Thoracic aorta (tissue), 2 donors: ENCODE results near the gene AMFR. TPM values are rescaled to one million over a fixed set of nuclear protein-coding genes. Genes with fewer than 3 reads are reported as not detected.

Experiments used
- ATAC-seq: fragments of 150-250 bp; one replicate; pipeline ENCODE4 v1.8.0; 2017; ENCODE audit warnings: low read depth; ENCODE audit not compliant: insufficient number of reproducible peaks, low FRiP score
- DNase-seq: peaks from one replicate; pipeline ENCODE4 v3.0.0-alpha.2; 2020; ENCODE audit warnings: low spot score
- H3K27ac ChIP-seq, 2 donors: fragments of 200-600 bp; sonication (generic); 1 replicate in 1 of 2; 2 replicates in 1 of 2; pipeline ENCODE4 v1.5.1; 2016; ENCODE audit warnings: mild to moderate bottlenecking in 2 of 2, moderate library complexity in 2 of 2
- H3K27me3 ChIP-seq: fragments of 200-600 bp; sonication (generic); replicated peaks from 2 replicates; pipeline ENCODE4 v1.6.0; 2016; ENCODE audit warnings: mild to moderate bottlenecking; ENCODE audit not compliant: insufficient read depth
- H3K36me3 ChIP-seq: fragments of 200-600 bp; sonication (generic); one replicate; pipeline ENCODE4 v1.5.1; 2016
- H3K4me1 ChIP-seq, 2 donors: fragments of 200-600 bp; sonication (generic); 1 replicate in 1 of 2; 2 replicates in 1 of 2; pipeline versions ENCODE4 v1.5.1 to v1.6.0; 2016; ENCODE audit warnings: low read depth in 2 of 2, mild to moderate bottlenecking in 1 of 2; ENCODE audit not compliant: control insufficient read depth in 1 of 2
- H3K4me3 ChIP-seq: fragments of 200-600 bp; sonication (generic); 2 replicates; pipeline ENCODE4 v1.5.1; 2016; ENCODE audit warnings: mild to moderate bottlenecking
- H3K9me3 ChIP-seq: fragments of 200-600 bp; sonication (generic); 2 replicates; pipeline ENCODE4 v1.5.1; 2016
- CTCF ChIP-seq: fragments of 200-600 bp; sonication (generic); IDR thresholded peaks from one replicate; pipeline ENCODE4 v1.5.1; 2019; ENCODE audit warnings: antibody characterized with exemption
- total RNA-seq, 2 donors: library from RNA; depleted of rRNA; stranded (reverse); fragments of >200 nt; gene quantifications; one replicate each; pipeline versions ENCODE4 v1.1.0 to v1.2.3, GENCODE V29; 2016

The AMFR gene
- total RNA-seq, 2 donors from 2014 or later = 153 to 209 TPM

DNA sequence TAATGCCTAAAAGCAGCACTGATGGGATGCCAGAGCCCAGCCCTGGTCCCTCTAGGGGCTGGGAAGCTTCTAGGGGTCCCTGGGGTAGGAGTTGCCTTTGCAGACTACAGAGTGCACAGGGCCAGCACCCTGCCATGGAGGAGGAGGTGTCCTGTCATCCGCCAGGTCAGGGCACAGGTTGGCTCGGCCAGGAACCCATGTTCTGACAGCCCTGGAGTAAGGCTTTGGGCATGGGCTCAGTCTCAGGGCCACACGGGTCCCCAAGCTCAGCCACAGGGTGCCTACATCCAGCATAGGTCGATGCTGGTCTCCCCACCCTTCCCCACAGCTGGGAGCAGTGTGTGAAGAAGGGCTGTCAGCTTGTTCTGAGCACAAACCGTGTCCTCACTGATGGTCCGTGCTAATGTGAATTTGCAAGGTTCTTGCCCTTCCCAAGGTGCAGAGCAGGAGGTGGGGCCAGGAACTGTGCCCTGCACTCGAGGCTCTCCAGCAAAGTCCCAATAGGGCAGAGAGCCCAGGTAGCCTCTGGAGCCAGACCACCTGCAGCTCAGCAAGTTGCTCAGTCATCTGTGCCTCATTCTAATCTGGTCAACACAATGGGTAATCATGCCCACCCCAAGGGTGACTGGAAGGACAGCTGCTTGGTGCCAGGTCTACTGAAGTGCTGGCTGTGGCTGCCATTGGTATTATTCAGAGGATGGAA is 72.8 kb downstream of the AMFR start:
- no peak overlapping the region for H3K27ac ChIP-seq
- no peak for TF ChIP-seq CTCF
- no peaks in the 10 kb centered on the region for H3K36me3 ChIP-seq
- ATAC-seq (no peak), DNase-seq (no peak)
- H3K4me1 ChIP-seq = peaks cover 0 to 10% of the 10 kb centered on the region in 2 donors
- H3K9me3 ChIP-seq = no peaks in the 10 kb centered on the region
- H3K4me3 ChIP-seq = no peak overlapping the region
- H3K27me3 ChIP-seq = no peaks in the 10 kb centered on the region

DNA sequence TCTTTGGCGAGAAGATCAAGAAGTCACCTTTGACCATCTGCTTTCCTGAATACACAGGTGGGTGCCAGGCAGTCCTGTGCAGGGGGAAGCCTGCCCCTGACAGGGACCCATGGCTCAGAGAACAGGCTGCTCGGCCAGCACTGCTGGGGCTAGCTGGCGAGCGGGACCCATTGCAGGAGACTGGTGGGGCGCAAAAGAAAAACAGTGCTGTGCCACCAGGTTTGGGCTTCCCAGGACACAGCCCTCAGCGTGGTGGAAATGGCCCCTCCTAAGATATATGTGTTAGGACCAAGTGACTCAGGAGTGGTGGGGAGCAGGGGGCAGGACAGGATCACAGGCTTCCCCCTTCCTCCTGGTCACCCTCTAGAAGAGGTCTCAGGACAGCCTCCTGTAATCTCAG is 73.9 kb downstream of the AMFR start:
- no peak for ATAC-seq
- H3K27ac ChIP-seq = no peak overlapping the region
- DNase-seq = no peak
- H3K4me3 ChIP-seq = no peak overlapping the region
- no peaks in the 10 kb centered on the region for H3K36me3 ChIP-seq
- TF ChIP-seq CTCF = no peak
- H3K9me3 ChIP-seq = no peaks in the 10 kb centered on the region
- H3K27me3 ChIP-seq = no peaks in the 10 kb centered on the region
- peaks cover 0 to 7% of the 10 kb centered on the region in 2 donors for H3K4me1 ChIP-seq

DNA sequence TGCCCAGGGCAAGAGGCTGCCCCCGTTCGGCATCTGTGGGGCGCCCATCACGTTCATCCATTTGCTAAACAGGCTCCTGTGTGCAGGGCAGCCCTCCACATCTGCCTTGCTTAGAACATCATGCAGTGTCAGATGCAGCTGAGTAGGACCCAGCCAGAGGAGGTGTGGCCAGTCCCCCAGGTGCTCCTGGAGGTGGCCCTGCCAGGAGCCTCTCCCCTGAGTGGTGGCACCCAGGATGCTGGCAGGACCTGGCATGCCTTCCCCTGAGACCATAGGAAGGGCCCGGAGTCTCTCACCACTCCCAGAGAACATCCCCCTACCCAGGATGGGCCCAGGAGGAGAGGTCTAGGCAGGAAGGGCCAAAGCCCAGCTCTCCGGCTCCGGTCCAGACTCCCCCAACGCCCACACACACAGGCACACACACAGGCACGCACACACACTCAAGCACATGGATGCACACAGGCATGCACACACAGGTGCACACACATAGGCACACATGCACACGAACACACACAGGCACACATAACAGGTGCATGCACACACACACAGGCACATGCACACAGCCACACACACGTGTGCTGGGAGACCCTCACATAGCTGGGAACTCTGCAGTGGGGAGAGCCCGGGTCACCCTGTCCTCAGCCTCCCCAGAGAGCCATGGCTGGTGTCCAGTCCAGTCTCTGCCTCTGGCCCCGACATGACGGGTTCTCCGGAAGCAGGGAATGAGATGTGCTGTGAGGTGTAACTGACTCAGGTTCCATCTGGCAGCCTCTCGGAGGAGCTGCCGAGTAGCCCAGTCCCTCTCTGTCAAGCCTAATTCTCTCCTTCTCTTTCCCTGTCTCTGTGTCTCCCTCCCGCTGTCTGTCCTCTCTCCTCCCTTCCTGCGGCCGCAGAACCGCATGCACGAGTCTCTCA is 74.6 kb downstream of the AMFR start:
- ATAC-seq (no peak), DNase-seq (no peak)
- Histone ChIP-seq H3K4me3 (no peak overlapping the region), H3K9me3 (no peaks in the 10 kb centered on the region), H3K36me3 (no peaks in the 10 kb centered on the region), H3K27ac (no peak overlapping the region), H3K4me1 (peaks cover 0 to 1% of the 10 kb centered on the region in 2 donors), H3K27me3 (no peaks in the 10 kb centered on the region)
- no peak for TF ChIP-seq CTCF

GRCh38 chr16:56349711-56350161 is 75.6 kb downstream of the AMFR start:
- DNase-seq = no peak
- no peak for ATAC-seq
- Histone ChIP-seq H3K36me3 (no peaks in the 10 kb centered on the region), H3K27ac (no peak overlapping the region), H3K4me3 (no peak overlapping the region), H3K27me3 (no peaks in the 10 kb centered on the region), H3K9me3 (no peaks in the 10 kb centered on the region), H3K4me1 (no peaks in the 10 kb centered on the region)
- TF ChIP-seq CTCF = no peak

DNA sequence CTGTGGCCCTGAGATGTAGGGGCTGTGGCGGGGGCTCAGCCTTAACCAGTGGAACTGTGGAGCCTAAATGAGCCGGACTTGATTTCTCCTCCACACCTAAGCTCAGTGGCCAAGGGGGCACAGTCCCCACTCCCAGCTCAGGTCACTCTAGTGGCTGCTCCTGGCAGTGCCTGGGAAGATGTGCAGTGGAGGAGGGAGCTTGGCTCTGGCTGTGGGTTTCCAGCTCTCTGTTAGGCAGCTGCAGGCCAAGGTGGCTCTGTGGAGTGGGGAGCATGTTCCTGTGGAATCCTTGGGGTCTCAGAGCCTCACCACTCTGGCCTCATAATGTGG is 76.3 kb downstream of the AMFR start:
- Histone ChIP-seq H3K4me1 (no peaks in the 10 kb centered on the region), H3K36me3 (no peaks in the 10 kb centered on the region), H3K9me3 (no peaks in the 10 kb centered on the region), H3K27me3 (no peaks in the 10 kb centered on the region), H3K27ac (no peak overlapping the region), H3K4me3 (no peak overlapping the region)
- ATAC-seq = no peak
- DNase-seq = no peak
- TF ChIP-seq CTCF = no peak
